ENCODE results near the gene RFC4. TPM values are rescaled to one million over a fixed set of nuclear protein-coding genes. Genes with fewer than 3 reads are reported as not detected.

RFC4 gene
- total and polyA plus RNA-seq, 2 of the 13 experiments (the other 11 are each of a cell fraction or from before 2014, with no cell fraction given) = 18.5 to 103 TPM

DNA sequence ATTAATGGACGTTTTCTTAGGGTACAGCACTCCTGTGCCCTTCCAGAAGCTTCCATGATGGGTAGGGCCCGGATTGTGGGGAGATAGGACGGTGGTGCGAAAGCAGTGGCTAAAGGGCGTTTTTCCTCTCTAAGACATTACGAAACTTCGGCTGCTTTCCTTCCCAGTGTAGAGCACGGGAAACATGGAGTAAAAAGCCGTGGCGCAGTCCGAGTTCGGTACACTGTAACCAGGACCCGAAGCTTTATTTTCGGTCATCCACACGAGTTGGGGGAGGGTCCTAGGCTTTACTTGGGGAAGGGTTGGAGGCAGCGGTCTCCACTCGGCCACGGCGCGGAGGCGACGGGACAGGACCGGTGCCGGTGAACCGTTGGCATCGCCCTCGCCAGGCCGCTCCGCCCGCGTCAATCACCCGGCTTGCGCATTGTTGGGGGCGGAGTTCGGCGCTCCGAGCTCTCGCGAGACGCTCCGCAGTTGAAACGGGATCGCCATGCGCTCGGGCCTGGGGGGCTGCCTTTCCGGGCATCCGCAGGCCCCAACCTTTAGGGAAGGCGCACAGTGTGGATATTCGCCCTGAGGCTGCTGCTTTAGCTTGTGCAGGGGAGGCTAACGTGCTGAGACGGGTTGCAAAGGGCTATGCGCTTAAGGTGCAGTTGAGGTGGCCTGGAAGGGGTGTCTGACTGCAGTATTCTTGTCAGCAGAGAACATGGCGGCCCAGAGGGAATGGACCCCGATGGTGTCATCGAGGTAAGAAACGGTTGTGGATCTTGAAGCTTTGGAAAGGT lies 22.4 kb downstream of the RFC4 start (continued):
- TF ChIP-seq ARID5B (CRISPR knock-in tag; IDR thresholded peaks at IDR 0.05) (no peak), BCL6 (CRISPR knock-in tag; IDR thresholded peaks at IDR 0.05) (no peak), ZBTB46 (CRISPR knock-in tag; IDR thresholded peaks at IDR 0.05; ENCODE audit: borderline replicate concordance) (no peak), RAD21 (CRISPR knock-in tag; IDR thresholded peaks at IDR 0.05) (peak; percentile 57; the same call in 1 of the 2 replicates), ZSCAN21 (CRISPR knock-in tag; IDR thresholded peaks at IDR 0.05; ENCODE audit: borderline replicate concordance) (peak; percentile 62; the same call in 1 of the 2 replicates), FOXP1 (IDR thresholded peaks at IDR 0.05) (no peak), FOXP1 (CRISPR knock-in tag; IDR thresholded peaks at IDR 0.05) (no peak), CCAR2 (optimal IDR thresholded peaks at IDR 0.05; ENCODE audit: low read depth, low read length) (no peak), ZFP41 (CRISPR knock-in tag; IDR thresholded peaks at IDR 0.05; ENCODE audit: borderline replicate concordance) (no peak), ZNF33B (CRISPR knock-in tag; IDR thresholded peaks at IDR 0.05) (no peak), FOXA1 (IDR thresholded peaks at IDR 0.05) (no peak), FOXA1 (CRISPR knock-in tag; IDR thresholded peaks at IDR 0.05) (no peak), THAP7 (CRISPR knock-in tag; IDR thresholded peaks at IDR 0.05) (no peak), ZNF737 (CRISPR knock-in tag; IDR thresholded peaks at IDR 0.05; ENCODE audit: borderline replicate concordance) (no peak), SMAD1 (CRISPR knock-in tag; IDR thresholded peaks at IDR 0.05; ENCODE audit: borderline replicate concordance, low read depth) (no peak)
- TF ChIP-seq, protein P1, sequence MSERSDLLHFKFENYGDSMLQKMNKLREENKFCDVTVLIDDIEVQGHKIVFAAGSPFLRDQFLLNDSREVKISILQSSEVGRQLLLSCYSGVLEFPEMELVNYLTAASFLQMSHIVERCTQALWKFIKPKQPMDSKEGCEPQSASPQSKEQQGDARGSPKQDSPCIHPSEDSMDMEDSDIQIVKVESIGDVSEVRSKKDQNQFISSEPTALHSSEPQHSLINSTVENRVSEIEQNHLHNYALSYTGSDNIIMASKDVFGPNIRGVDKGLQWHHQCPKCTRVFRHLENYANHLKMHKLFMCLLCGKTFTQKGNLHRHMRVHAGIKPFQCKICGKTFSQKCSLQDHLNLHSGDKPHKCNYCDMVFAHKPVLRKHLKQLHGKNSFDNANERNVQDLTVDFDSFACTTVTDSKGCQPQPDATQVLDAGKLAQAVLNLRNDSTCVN (CRISPR knock-in tag; IDR thresholded peaks at IDR 0.05; ENCODE audit: borderline replicate concordance) = no peak
- TF ChIP-seq, protein P2, sequence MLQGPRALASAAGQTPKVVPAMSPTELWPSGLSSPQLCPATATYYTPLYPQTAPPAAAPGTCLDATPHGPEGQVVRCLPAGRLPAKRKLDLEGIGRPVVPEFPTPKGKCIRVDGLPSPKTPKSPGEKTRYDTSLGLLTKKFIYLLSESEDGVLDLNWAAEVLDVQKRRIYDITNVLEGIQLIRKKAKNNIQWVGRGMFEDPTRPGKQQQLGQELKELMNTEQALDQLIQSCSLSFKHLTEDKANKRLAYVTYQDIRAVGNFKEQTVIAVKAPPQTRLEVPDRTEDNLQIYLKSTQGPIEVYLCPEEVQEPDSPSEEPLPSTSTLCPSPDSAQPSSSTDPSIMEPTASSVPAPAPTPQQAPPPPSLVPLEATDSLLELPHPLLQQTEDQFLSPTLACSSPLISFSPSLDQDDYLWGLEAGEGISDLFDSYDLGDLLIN (CRISPR knock-in tag; IDR thresholded peaks at IDR 0.05; ENCODE audit: borderline replicate concordance) = no peak; the same call in 1 of the 2 replicates
- TF ChIP-seq, protein P3, sequence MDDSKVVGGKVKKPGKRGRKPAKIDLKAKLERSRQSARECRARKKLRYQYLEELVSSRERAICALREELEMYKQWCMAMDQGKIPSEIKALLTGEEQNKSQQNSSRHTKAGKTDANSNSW (CRISPR knock-in tag; IDR thresholded peaks at IDR 0.05; ENCODE audit: borderline replicate concordance) = no peak
- TF ChIP-seq, protein P4, sequence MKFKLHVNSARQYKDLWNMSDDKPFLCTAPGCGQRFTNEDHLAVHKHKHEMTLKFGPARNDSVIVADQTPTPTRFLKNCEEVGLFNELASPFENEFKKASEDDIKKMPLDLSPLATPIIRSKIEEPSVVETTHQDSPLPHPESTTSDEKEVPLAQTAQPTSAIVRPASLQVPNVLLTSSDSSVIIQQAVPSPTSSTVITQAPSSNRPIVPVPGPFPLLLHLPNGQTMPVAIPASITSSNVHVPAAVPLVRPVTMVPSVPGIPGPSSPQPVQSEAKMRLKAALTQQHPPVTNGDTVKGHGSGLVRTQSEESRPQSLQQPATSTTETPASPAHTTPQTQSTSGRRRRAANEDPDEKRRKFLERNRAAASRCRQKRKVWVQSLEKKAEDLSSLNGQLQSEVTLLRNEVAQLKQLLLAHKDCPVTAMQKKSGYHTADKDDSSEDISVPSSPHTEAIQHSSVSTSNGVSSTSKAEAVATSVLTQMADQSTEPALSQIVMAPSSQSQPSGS (CRISPR knock-in tag; IDR thresholded peaks at IDR 0.05) = no peak

All from HepG2 (cell line).